Large intestine (tissue), 3 donors: ENCODE results near the gene RNF223. TPM values are rescaled to one million over a fixed set of nuclear protein-coding genes. Genes with fewer than 3 reads are reported as not detected.

Source experiments
- DNase-seq, 2 donors: peaks; one replicate each; pipeline versions ENCODE4 v3.0.0 to v3.0.0-alpha.2; 2013
- H3K27ac ChIP-seq: one replicate; pipeline ENCODE4 v1.5.1; 2013; ENCODE audit warnings: low read length
- H3K27me3 ChIP-seq: 2 replicates; pipeline ENCODE4 v1.6.1; 2013; ENCODE audit warnings: low read length; ENCODE audit not compliant: control insufficient read depth, insufficient read depth
- H3K36me3 ChIP-seq: 2 replicates; pipeline ENCODE4 v1.6.1; 2013; ENCODE audit warnings: low read length; ENCODE audit not compliant: control insufficient read depth, insufficient read depth
- H3K4me1 ChIP-seq: one replicate; pipeline ENCODE4 v1.6.1; 2013; ENCODE audit warnings: low read length; ENCODE audit not compliant: control insufficient read depth, insufficient read depth
- H3K4me3 ChIP-seq: one replicate; pipeline ENCODE4 v1.5.1; 2013; ENCODE audit warnings: low read length
- H3K9me3 ChIP-seq: one replicate; pipeline ENCODE4 v1.6.1; 2013; ENCODE audit warnings: mild to moderate bottlenecking, low read depth, low read length, moderate library complexity; ENCODE audit not compliant: control insufficient read depth
- WGBS: methylation state at CpG from one replicate; pipeline ENCODE4 v1.1.5; 2013; ENCODE audit warnings: low lambda C conversion rate; ENCODE audit not compliant: insufficient coverage; 5-methylcytosine and 5-hydroxymethylcytosine counted together
- polyA plus RNA-seq: library from polyadenylated mRNA; unstranded; fragments of 120-200 nt; gene quantifications from one replicate; pipeline ENCODE4 v1.2.1, GENCODE V29; 2013

RNF223 gene
- polyA plus RNA-seq, 1 donor: 0.06 TPM

DNA sequence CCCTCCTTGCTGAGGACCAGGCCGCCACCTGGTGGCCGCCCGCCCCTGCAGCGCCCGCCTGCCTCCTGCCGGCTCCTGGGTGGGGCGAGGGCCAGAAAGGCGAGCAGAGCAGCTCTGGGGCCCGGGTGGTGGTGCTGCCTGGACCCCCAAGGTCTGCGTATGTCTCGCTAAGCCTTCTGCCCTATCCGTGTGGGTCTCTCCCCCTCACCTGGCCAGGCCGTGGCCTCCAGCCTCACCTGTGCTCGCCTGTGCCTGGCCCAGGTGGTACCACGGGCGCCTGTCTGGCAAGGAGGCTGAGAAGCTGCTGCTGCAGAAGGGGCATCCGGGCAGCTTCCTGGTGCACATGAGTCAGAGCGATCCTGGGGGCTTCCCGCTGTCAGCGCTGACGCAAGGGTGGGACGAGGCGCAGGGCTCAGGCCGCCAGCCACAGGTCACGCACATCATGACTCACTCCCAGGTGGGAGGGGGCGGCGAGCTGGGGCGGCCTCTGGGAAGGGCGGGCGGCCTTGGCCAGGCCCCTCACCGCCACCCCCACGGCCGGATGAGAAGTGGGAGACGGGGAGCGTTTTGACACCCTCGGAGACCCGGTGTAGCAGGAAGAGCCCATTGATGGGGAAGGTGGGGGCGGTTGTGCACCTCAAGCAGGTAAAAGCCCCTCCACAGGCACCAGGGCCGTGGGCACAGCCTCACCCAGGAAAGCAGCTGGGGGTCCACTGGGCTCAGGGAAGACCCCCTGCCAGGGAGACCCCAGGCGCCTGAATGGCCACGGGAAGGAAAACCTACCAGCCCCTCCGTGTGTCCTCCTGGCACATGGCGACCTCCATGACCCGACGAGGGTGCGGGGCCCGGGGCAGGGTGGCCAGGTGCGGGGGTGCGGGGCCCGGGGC is 9.9 kb downstream of the RNF223 start:
- Histone ChIP-seq H3K9me3 (peaks cover 17% of the 10 kb centered on the region), H3K4me3 (no peak overlapping the region), H3K27me3 (peaks cover 76% of the 10 kb centered on the region), H3K4me1 (peaks cover 27% of the 10 kb centered on the region), H3K36me3 (no peaks in the 10 kb centered on the region), H3K27ac (no peak overlapping the region)
- DNase-seq: peak; percentile 48 to 58
- WGBS: no CpG with 5 or more reads among the region's 50 CpGs

GRCh38 chr1:1063261-1063944 is 10.7 kb downstream of the RNF223 start:
- Histone ChIP-seq H3K4me3 (no peak overlapping the region), H3K9me3 (peaks cover 23% of the 10 kb centered on the region), H3K27ac (no peak overlapping the region), H3K27me3 (peaks cover 83% of the 10 kb centered on the region), H3K4me1 (peaks cover 33% of the 10 kb centered on the region), H3K36me3 (no peaks in the 10 kb centered on the region)
- no CpG with 5 or more reads among the region's 24 CpGs for WGBS
- no peak for DNase-seq

- Histone ChIP-seq H3K4me3 (no peak overlapping the region), H3K4me1 (peaks cover 32% of the 10 kb centered on the region), H3K36me3 (no peaks in the 10 kb centered on the region), H3K9me3 (peaks cover 18% of the 10 kb centered on the region), H3K27me3 (peaks cover 81% of the 10 kb centered on the region), H3K27ac (no peak overlapping the region)
- no CpG with 5 or more reads among the region's 29 CpGs for WGBS
- no peak for DNase-seq
Observed at GRCh38 chr1:1062348-1063163, 11.6 kb downstream of the RNF223 start.

GRCh38 chr1:1061682-1062345 is 12.3 kb downstream of the RNF223 start:
- Histone ChIP-seq H3K27me3 (peaks cover 78% of the 10 kb centered on the region), H3K9me3 (peaks cover 14% of the 10 kb centered on the region), H3K27ac (no peak overlapping the region), H3K36me3 (no peaks in the 10 kb centered on the region), H3K4me3 (no peak overlapping the region), H3K4me1 (peaks cover 32% of the 10 kb centered on the region)
- no CpG with 5 or more reads among the region's 18 CpGs for WGBS
- DNase-seq: no peak

DNA sequence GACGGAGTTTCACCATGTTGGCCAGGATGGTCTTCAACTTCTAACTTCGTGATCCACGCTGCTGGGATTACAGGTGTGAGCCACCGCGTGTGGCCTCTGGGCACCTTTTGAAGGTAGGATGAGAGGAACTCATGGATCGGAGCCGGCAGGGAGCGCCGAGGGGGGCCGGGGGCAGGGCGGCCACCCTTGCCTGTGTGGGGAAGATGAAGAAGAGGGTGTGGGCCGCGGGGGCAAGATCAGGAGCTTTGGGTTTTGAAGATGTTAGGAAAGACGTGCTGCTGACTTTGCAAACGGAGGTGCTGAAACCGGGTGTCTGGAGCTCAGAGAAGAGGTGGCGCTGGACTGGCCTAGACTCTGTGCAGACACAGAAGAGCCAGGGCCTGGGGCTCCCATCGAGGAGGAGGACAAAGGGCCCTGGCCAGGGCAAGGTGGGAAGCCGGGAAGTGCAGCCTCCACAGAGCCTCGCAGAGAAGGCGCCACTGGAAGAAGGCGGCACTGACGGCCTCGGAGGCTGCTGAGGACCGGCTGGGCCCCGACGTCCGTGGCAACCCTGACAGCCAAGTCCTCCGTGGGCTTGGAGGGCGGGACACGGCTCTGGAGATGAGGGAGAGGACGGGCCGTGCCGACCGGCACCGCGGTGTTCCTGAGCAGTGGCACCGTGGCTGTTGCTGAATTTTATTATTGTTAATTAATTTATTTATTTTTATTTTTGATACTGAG is 13.7 kb downstream of the RNF223 start:
- Histone ChIP-seq H3K4me3 (no peak overlapping the region), H3K27ac (no peak overlapping the region), H3K36me3 (peaks cover 1% of the 10 kb centered on the region), H3K4me1 (peaks cover 30% of the 10 kb centered on the region), H3K9me3 (peaks cover 14% of the 10 kb centered on the region), H3K27me3 (peaks cover 70% of the 10 kb centered on the region)
- no CpG with 5 or more reads among the region's 38 CpGs for WGBS
- DNase-seq: no peak

DNA sequence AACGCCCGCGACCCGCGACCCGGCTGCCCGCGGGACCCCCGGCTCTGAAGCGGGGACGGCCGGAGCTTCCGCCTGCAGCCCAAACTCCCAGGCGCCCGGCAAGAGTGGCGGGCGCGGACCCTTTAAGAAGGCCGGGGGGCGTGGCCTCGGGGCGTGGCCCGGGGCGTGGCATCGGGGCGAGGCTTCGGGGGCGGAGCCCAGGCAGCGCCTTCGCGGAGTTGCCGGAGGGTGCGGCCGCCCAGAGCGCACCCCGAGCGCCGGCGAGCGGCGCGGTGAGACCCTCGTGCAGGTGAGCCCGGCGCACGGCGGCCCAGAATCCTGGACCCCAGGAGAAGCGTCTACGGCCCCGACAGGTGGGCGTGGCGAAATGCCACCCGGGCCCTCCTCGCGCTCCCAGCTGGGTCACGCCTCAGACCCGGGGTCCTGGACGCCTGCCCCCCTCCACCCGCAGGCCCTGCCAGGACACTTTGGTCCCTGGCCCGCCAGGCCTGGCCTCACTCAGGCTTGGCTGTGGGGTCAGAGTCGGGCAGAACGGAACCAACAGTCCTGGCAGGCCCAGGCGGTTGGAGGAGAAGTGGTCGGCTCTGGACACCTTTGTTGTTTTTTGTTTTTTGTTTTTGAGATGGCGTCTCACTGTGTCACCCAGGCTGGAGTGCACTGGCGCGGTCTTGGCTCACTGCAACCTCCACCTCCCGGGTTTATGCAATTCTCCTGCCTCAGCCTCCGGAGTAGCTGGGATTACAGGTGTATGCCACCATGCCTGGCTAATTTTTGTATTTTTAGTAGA is 14.4 kb downstream of the RNF223 start:
- Histone ChIP-seq H3K27ac (no peak overlapping the region), H3K27me3 (peaks cover 67% of the 10 kb centered on the region), H3K9me3 (peaks cover 18% of the 10 kb centered on the region), H3K4me1 (peaks cover 27% of the 10 kb centered on the region), H3K4me3 (peak overlapping the region; percentile 28), H3K36me3 (peaks cover 7% of the 10 kb centered on the region)
- peak; percentile 72 to 79 for DNase-seq
- no CpG with 5 or more reads among the region's 69 CpGs for WGBS

DNA sequence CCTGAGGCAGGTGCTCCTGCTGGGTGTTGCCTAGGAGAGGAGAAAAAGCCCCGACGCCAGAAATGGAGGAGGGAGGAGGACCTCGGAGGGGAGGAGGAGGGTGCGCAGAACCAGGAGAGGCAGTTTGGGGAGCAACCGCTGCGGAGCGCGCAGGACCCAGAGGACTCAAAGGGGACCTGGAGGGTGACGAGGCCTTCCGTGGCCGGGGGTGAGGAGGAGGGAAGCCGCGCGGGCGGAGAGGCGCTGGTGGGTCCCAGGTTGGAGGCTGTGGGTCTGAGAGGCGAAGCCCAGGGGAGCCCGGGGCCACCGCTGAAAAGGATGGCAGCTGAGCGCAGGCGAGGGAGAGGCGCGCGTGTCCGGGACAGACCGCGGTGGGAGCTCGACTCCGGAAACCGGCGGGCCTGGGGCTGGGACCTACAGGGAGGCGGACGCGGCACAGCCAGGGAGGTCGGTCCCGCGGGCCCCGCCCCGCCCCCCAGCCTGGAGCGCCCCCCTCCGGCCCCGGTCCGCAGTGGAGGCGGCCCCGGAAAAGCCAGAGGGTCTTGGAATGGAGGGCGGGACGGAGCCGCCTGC is 15.1 kb downstream of the RNF223 start:
- Histone ChIP-seq H3K27ac (no peak overlapping the region), H3K9me3 (peaks cover 19% of the 10 kb centered on the region), H3K4me3 (no peak overlapping the region), H3K36me3 (peaks cover 13% of the 10 kb centered on the region), H3K4me1 (peaks cover 22% of the 10 kb centered on the region), H3K27me3 (peaks cover 61% of the 10 kb centered on the region)
- WGBS: 0% methylated on average over 1 of the region's 48 CpGs
- no peak for DNase-seq

- Histone ChIP-seq H3K36me3 (peaks cover 20% of the 10 kb centered on the region), H3K27me3 (peaks cover 54% of the 10 kb centered on the region), H3K4me1 (peaks cover 18% of the 10 kb centered on the region), H3K4me3 (no peak overlapping the region), H3K9me3 (peaks cover 19% of the 10 kb centered on the region), H3K27ac (no peak overlapping the region)
- no peak for DNase-seq
- no CpG with 5 or more reads among the region's 24 CpGs for WGBS
Observed at GRCh38 chr1:1058088-1058905, 15.8 kb downstream of the RNF223 start.
